ENCODE data around the gene ALB. TPM values are rescaled to one million over a fixed set of nuclear protein-coding genes. Genes with fewer than 3 reads are reported as not detected.
A peak's percentile ranks its signal among the peaks of the same experiment; 100 is the strongest.

ALB gene
- total and polyA plus RNA-seq, 2 donors (not counting 1 experiment from before 2014, with no cell fraction given) = 0.03 TPM; not detected in 1

DNA sequence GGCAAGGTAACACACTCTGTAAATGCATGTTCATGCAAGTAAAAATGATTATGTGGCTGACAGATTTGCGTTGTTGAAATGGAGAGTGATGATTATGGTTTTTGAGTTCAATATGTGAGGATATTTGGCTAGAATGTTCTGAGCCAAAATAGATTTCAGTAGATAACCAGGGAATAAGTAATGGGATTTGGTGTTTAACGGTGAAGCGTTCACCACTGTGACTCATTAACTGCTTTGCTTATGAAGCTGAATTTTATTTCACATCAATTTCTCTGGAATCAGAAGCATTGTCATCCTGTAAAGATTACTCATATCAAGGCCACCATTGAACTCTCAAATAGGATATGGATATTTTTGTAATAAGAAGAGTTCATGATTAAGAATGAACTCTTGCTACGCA is 43.6 kb downstream of the ALB start:
- Histone ChIP-seq H3K27me3 (ENCODE audit: control insufficient read depth, insufficient read depth, low read length) (no peaks in the 10 kb centered on the region), H3K79me2 (ENCODE audit: control insufficient read depth, insufficient read depth, low read length) (no peaks in the 10 kb centered on the region), H3K9me3 (ENCODE audit: control insufficient read depth, insufficient read depth, low read depth, low read length) (no peaks in the 10 kb centered on the region), H3K4me2 (ENCODE audit: extremely low read depth, insufficient read depth, low read length) (no peak overlapping the region), H3K9ac (ENCODE audit: insufficient read depth, low read length) (no peak overlapping the region), H3K27ac (ENCODE audit: insufficient read depth, low read length) (no peak overlapping the region), H4K20me1 (ENCODE audit: control insufficient read depth, extremely low read depth, insufficient read depth, low read length) (no peaks in the 10 kb centered on the region), H2AFZ (ENCODE audit: low read length) (no peak overlapping the region), H3K4me1 (ENCODE audit: control insufficient read depth, extremely low read depth, insufficient read depth, low read length) (peaks cover 5% of the 10 kb centered on the region), H3K4me3 (replicated peaks in 1 of 4; ENCODE audit: control extremely low read depth in 1 of 4, insufficient read depth in 1 of 4, low read depth in 3 of 4, low read length in 4 of 4) (no peak overlapping the region), H3K36me3 (ENCODE audit: control insufficient read depth, insufficient read depth, low read length) (no peaks in the 10 kb centered on the region)
- TF ChIP-seq EZH2 (IDR thresholded peaks at IDR 0.05; ENCODE audit: low read length, missing control alignments) (no peak), CTCF (conservative IDR thresholded peaks at IDR 0.05 in 1 of 2, IDR thresholded peaks at IDR 0.05 in 1 of 2; ENCODE audit: low read depth in 1 of 2, low read length in 2 of 2) (no peak)
- DNase-seq (ENCODE audit: low read depth in 2 of 2) = peak; percentile 11 to 82

GRCh38 chr4:73448448-73449203 is 44.5 kb downstream of the ALB start:
- H3K4me3 ChIP-seq (replicated peaks in 1 of 4; ENCODE audit: control extremely low read depth in 1 of 4, insufficient read depth in 1 of 4, low read depth in 3 of 4, low read length in 4 of 4) = no peak overlapping the region
- no peaks in the 10 kb centered on the region for H3K9me3 ChIP-seq (ENCODE audit: control insufficient read depth, insufficient read depth, low read depth, low read length)
- peaks cover 5% of the 10 kb centered on the region for H3K4me1 ChIP-seq (ENCODE audit: control insufficient read depth, extremely low read depth, insufficient read depth, low read length)
- H2AFZ ChIP-seq (ENCODE audit: low read length) = no peak overlapping the region
- no peak for DNase-seq (ENCODE audit: low read depth in 2 of 2)
- no peak overlapping the region for H3K4me2 ChIP-seq (ENCODE audit: extremely low read depth, insufficient read depth, low read length)
- H3K27me3 ChIP-seq (ENCODE audit: control insufficient read depth, insufficient read depth, low read length) = no peaks in the 10 kb centered on the region
- H3K36me3 ChIP-seq (ENCODE audit: control insufficient read depth, insufficient read depth, low read length) = no peaks in the 10 kb centered on the region
- H3K9ac ChIP-seq (ENCODE audit: insufficient read depth, low read length) = no peak overlapping the region
- H3K79me2 ChIP-seq (ENCODE audit: control insufficient read depth, insufficient read depth, low read length) = no peaks in the 10 kb centered on the region
- no peak overlapping the region for H3K27ac ChIP-seq (ENCODE audit: insufficient read depth, low read length)
- no peaks in the 10 kb centered on the region for H4K20me1 ChIP-seq (ENCODE audit: control insufficient read depth, extremely low read depth, insufficient read depth, low read length)
- no peak for TF ChIP-seq EZH2 (IDR thresholded peaks at IDR 0.05; ENCODE audit: low read length, missing control alignments)
- no peak for TF ChIP-seq CTCF (conservative IDR thresholded peaks at IDR 0.05 in 1 of 2, IDR thresholded peaks at IDR 0.05 in 1 of 2; ENCODE audit: low read depth in 1 of 2, low read length in 2 of 2)

- H3K36me3 ChIP-seq (ENCODE audit: control insufficient read depth, insufficient read depth, low read length) = no peaks in the 10 kb centered on the region
- no peaks in the 10 kb centered on the region for H4K20me1 ChIP-seq (ENCODE audit: control insufficient read depth, extremely low read depth, insufficient read depth, low read length)
- no peak overlapping the region for H3K4me3 ChIP-seq (replicated peaks in 1 of 4; ENCODE audit: control extremely low read depth in 1 of 4, insufficient read depth in 1 of 4, low read depth in 3 of 4, low read length in 4 of 4)
- H2AFZ ChIP-seq (ENCODE audit: low read length) = peak overlapping the region; percentile 56
- peaks cover 5% of the 10 kb centered on the region for H3K4me1 ChIP-seq (ENCODE audit: control insufficient read depth, extremely low read depth, insufficient read depth, low read length)
- H3K9ac ChIP-seq (ENCODE audit: insufficient read depth, low read length) = no peak overlapping the region
- H3K27ac ChIP-seq (ENCODE audit: insufficient read depth, low read length) = peak overlapping the region; percentile 74
- H3K27me3 ChIP-seq (ENCODE audit: control insufficient read depth, insufficient read depth, low read length) = no peaks in the 10 kb centered on the region
- H3K4me2 ChIP-seq (ENCODE audit: extremely low read depth, insufficient read depth, low read length) = peak overlapping the region; percentile 73
- no peaks in the 10 kb centered on the region for H3K9me3 ChIP-seq (ENCODE audit: control insufficient read depth, insufficient read depth, low read depth, low read length)
- DNase-seq (ENCODE audit: low read depth in 2 of 2) = peak; percentile 83 to 98
- no peaks in the 10 kb centered on the region for H3K79me2 ChIP-seq (ENCODE audit: control insufficient read depth, insufficient read depth, low read length)
- TF ChIP-seq EZH2 (IDR thresholded peaks at IDR 0.05; ENCODE audit: low read length, missing control alignments) (no peak), CTCF (conservative IDR thresholded peaks at IDR 0.05 in 1 of 2, IDR thresholded peaks at IDR 0.05 in 1 of 2; ENCODE audit: low read depth in 1 of 2, low read length in 2 of 2) (no peak)
Measured at GRCh38 chr4:73450398-73451004, 46.4 kb downstream of the ALB start.
